Smooth muscle cell (in vitro differentiated cells): Measurements from ENCODE around the gene PIEZO1. TPM values are rescaled to one million over a fixed set of nuclear protein-coding genes. Genes with fewer than 3 reads are reported as not detected.

Experiments used
- DNase-seq: peaks from one replicate; lab custom pipeline; 2025; ENCODE audit not compliant: unreplicated experiment; lab: John Stamatoyannopoulos, UW
- H2AFZ ChIP-seq: fragments of 200-600 bp; sonication (generic); 2 replicates; pipeline ENCODE4 v1.6.0; 2016; ENCODE audit warnings: antibody characterized with exemption, low read depth, mild to moderate bottlenecking
- H3F3A ChIP-seq: fragments of 200-600 bp; sonication (generic); 2 replicates; pipeline ENCODE4 v1.6.0; 2017; ENCODE audit warnings: antibody characterized with exemption, low read depth
- H3K27ac ChIP-seq: fragments of 200-600 bp; sonication (generic); 2 replicates; pipeline ENCODE4 v1.5.1; 2016; ENCODE audit warnings: low read depth, mild to moderate bottlenecking
- H3K27me3 ChIP-seq: fragments of 200-600 bp; sonication (generic); 2 replicates; pipeline ENCODE4 v1.6.1; 2016; ENCODE audit warnings: low read depth, mild to moderate bottlenecking
- H3K36me3 ChIP-seq: fragments of 200-600 bp; sonication (generic); 2 replicates; pipeline ENCODE4 v1.5.1; 2016; ENCODE audit warnings: low read depth
- H3K4me1 ChIP-seq: fragments of 200-600 bp; sonication (generic); 2 replicates; pipeline ENCODE4 v1.5.1; 2016; ENCODE audit warnings: low read depth
- H3K4me2 ChIP-seq: fragments of 200-600 bp; sonication (generic); 2 replicates; pipeline ENCODE4 v1.6.0; 2016; ENCODE audit warnings: mild to moderate bottlenecking
- H3K4me3 ChIP-seq: fragments of 200-600 bp; sonication (generic); 2 replicates; pipeline ENCODE4 v1.5.1; 2016; ENCODE audit warnings: mild to moderate bottlenecking
- H3K79me2 ChIP-seq: fragments of 200-600 bp; sonication (generic); 2 replicates; pipeline ENCODE4 v1.6.0; 2016; ENCODE audit warnings: low read depth, mild to moderate bottlenecking
- H3K9ac ChIP-seq: fragments of 200-600 bp; sonication (generic); 2 replicates; pipeline ENCODE4 v1.6.0; 2016; ENCODE audit warnings: low read depth
- H3K9me3 ChIP-seq: fragments of 200-600 bp; sonication (generic); replicated peaks from 2 replicates; pipeline ENCODE4 v1.5.1; 2016; ENCODE audit warnings: low read depth
- H4K20me1 ChIP-seq: fragments of 200-600 bp; sonication (generic); 2 replicates; pipeline ENCODE4 v1.6.0; 2016; ENCODE audit warnings: low read depth
- CTCF ChIP-seq: fragments of 200-600 bp; sonication (generic); IDR thresholded peaks from 2 replicates; pipeline ENCODE4 v1.5.1; 2017; ENCODE audit warnings: borderline replicate concordance, mild to moderate bottlenecking, antibody characterized with exemption; ENCODE audit not compliant: insufficient read depth, poor library complexity, severe bottlenecking
- WGBS: methylation state at CpG from one replicate; pipeline ENCODE4 v1.1.7; 2016; ENCODE audit warnings: low lambda C conversion rate; 5-methylcytosine and 5-hydroxymethylcytosine counted together
- polyA plus RNA-seq: library from polyadenylated mRNA; unstranded; fragments of >200 nt; fragmentation: Nextera tagmentation; extraction: Ambion mirVana; gene quantifications from 2 replicates; pipeline ENCODE4 v1.2.1, GENCODE V29; 2016
- total RNA-seq: library from RNA; depleted of rRNA; stranded (reverse); fragments of >200 nt; gene quantifications from 2 replicates; pipeline ENCODE4 v1.2.3, GENCODE V29; 2014

Gene PIEZO1
- total and polyA plus RNA-seq, 2 experiments from 2014 or later: 62.1 to 70.9 TPM

DNA sequence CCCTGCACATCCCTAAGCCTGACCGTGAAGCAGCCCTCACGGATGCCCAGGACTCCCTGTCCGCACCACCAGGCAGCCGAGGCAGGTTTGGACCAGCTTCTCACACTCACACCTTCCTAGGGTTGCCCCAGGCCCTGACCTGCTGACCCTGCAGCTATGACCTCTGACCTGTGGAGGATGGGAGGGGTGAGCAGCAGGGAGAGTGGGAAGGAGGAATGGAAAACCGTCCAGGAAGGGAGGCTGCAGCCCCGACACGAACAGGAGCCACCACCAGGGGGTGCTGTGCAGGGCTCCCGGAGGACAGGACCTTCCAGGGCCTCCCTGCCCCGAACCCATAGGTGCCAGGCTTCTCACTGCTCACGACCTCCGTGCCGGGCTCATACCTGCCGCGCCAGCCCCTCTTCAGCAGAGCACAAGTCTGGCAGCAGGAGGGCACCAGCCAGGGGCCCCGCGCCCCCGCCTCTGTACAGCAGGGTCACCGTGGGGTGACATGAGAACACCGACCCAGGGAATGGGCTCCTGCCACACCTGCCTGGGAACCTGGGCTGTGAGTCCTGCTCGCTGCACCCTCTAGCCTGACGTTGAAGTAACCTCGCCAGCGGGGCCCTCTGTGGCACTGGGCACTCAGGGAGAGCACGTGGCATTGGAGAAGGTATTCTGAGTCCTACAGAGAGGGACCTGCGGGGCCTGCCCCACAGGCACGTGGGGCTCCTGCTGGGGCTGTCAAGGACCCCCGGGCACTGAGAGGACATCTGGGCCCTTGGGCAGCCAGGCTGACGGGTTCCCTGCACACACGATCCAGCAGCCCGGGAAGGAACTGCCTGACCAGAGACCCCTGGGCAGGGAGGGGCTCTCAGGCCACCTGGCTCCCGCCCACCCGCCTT lies 41.1 kb downstream of the PIEZO1 start:
- peak; percentile 31 for DNase-seq
- Histone ChIP-seq H3K9ac (no peak overlapping the region), H3K4me2 (no peak overlapping the region), H2AFZ (no peak overlapping the region), H3K4me1 (peaks cover 5% of the 10 kb centered on the region), H3K27ac (no peak overlapping the region), H3F3A (no peaks in the 10 kb centered on the region), H3K79me2 (peaks cover 3% of the 10 kb centered on the region), H3K9me3 (no peaks in the 10 kb centered on the region), H3K36me3 (no peaks in the 10 kb centered on the region), H4K20me1 (peaks cover 73% of the 10 kb centered on the region), H3K27me3 (no peaks in the 10 kb centered on the region), H3K4me3 (no peak overlapping the region)
- TF ChIP-seq CTCF: peak; percentile 77
- WGBS: 75% methylated on average over 32 of the region's 32 CpGs

- no peak for TF ChIP-seq CTCF
- Histone ChIP-seq H3K36me3 (no peaks in the 10 kb centered on the region), H3K79me2 (no peaks in the 10 kb centered on the region), H3K27ac (no peak overlapping the region), H4K20me1 (peaks cover 69% of the 10 kb centered on the region), H3K9ac (no peak overlapping the region), H3K4me1 (peaks cover 5% of the 10 kb centered on the region), H3K9me3 (no peaks in the 10 kb centered on the region), H3K4me2 (no peak overlapping the region), H3K4me3 (no peak overlapping the region), H3K27me3 (no peaks in the 10 kb centered on the region), H2AFZ (no peak overlapping the region), H3F3A (no peaks in the 10 kb centered on the region)
- DNase-seq: no peak
- WGBS: 90% methylated on average over 18 of the region's 19 CpGs
Observed at GRCh38 chr16:88742896-88743605, 42.0 kb downstream of the PIEZO1 start.

DNA sequence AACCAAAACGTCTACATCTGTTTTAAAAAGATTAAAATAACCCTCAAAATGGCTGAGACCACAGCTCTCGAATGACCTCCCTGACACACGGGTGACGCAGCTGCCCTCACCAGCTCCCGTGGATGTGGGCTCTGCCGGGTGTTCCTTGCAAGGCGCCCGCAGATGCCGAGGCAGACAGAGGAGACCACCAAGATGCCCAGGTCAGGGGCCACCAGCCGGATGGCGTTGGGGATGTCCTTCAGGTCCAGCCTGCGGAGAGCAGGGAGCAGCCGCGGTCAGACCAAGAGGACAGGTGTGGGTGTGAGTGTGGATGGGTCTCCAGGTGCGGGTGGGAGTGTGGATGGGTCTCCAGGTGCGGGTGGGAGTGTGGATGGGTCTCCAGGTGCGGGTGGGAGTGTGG lies 43.7 kb downstream of the PIEZO1 start:
- Histone ChIP-seq H3F3A (no peaks in the 10 kb centered on the region), H3K9ac (no peak overlapping the region), H3K79me2 (no peaks in the 10 kb centered on the region), H3K4me1 (peaks cover 5% of the 10 kb centered on the region), H2AFZ (no peak overlapping the region), H4K20me1 (peaks cover 67% of the 10 kb centered on the region), H3K4me3 (no peak overlapping the region), H3K27me3 (no peaks in the 10 kb centered on the region), H3K9me3 (no peaks in the 10 kb centered on the region), H3K4me2 (no peak overlapping the region), H3K36me3 (no peaks in the 10 kb centered on the region), H3K27ac (no peak overlapping the region)
- 96% methylated on average over 14 of the region's 17 CpGs for WGBS
- DNase-seq: no peak
- no peak for TF ChIP-seq CTCF
